K562 (cell line): Measurements from ENCODE around the gene LRRC26. TPM values are rescaled to one million over a fixed set of nuclear protein-coding genes. Genes with fewer than 3 reads are reported as not detected.

Experiments
- ATAC-seq: fragments of 200-7000 bp; cut with Tn5 transposase; 3 replicates; pipeline ENCODE4 v1.9.1; 2020; ENCODE audit warnings: moderate library complexity
- BruUV-seq: library from RNA; stranded (reverse); fragments of 400-500 nt; replicated peaks from 2 replicates; lab custom pipeline; 2021; lab: Mats Ljungman, UMichigan
- CTCF ChIA-PET: fragments of 300-600 bp; formaldehyde crosslinking; extraction: SDS; loops from one replicate; lab custom pipeline; 2021; ENCODE audit warnings: low intra/inter-chr PET ratio; lab: Yijun Ruan, JAX
- POLR2A ChIA-PET: fragments of 300-600, 350-650 bp; sonication (Branson Sonifier 250); formaldehyde crosslinking; extraction: SDS; loops from one replicate; lab custom pipeline; 2021; ENCODE audit warnings: antibody characterized with exemption, inconsistent platforms; lab: Yijun Ruan, JAX
- DNase-seq, 4 experiments: peaks; one replicate each; pipeline versions ENCODE4 v3.0.0 to v3.0.0-alpha.2; 2011 to 2018; ENCODE audit warnings: low spot score in 3 of 4, mixed read lengths in 3 of 4; ENCODE audit errors: extremely low read depth in 1 of 4
- FAIRE-seq: peaks from 2 replicates; lab custom pipeline; 2011; peaks lifted over from hg19 to GRCh38; lab: Jason Lieb, UNC
- H2AFZ ChIP-seq: 2 replicates; pipeline ENCODE4 v1.6.0; 2011; ENCODE audit warnings: low read depth, low read length, control low read depth, inconsistent platforms
- H3K27ac ChIP-seq: fragments of 200-600 bp; 3 replicates; pipeline ENCODE4 v1.8.0; 2011; ENCODE audit warnings: low read depth, mild to moderate bottlenecking, control low read depth, inconsistent platforms, low read length, moderate library complexity, mixed read lengths; ENCODE audit errors: extremely low read depth
- H3K27me3 ChIP-seq, 2 experiments: fragments of 300-600 bp in 1 of 2; 2 replicates in 1 of 2; 3 replicates in 1 of 2; pipeline versions ENCODE4 v1.6.0 to v1.8.0; 2011; ENCODE audit warnings: inconsistent platforms in 2 of 2, low read length in 2 of 2, mild to moderate bottlenecking in 1 of 2, mixed read lengths in 1 of 2, moderate library complexity in 1 of 2; ENCODE audit not compliant: control insufficient read depth in 2 of 2, insufficient read depth in 2 of 2
- H3K36me3 ChIP-seq: fragments of 300-600 bp; 3 replicates; pipeline ENCODE4 v1.8.0; 2011; ENCODE audit warnings: mild to moderate bottlenecking, low read length, inconsistent platforms; ENCODE audit not compliant: control insufficient read depth, insufficient read depth
- H3K4me1 ChIP-seq, 2 experiments: fragments of 200-600 bp in 1 of 2; replicated peaks in 1 of 2; 2 replicates in 1 of 2; 3 replicates in 1 of 2; pipeline versions ENCODE4 v1.5.1 to v1.8.0; 2011; ENCODE audit warnings: inconsistent platforms in 2 of 2, low read length in 2 of 2, mild to moderate bottlenecking in 1 of 2, mixed read lengths in 1 of 2, moderate library complexity in 1 of 2; ENCODE audit not compliant: control insufficient read depth in 2 of 2, insufficient read depth in 2 of 2
- H3K4me2 ChIP-seq: 2 replicates; pipeline ENCODE4 v1.6.1; 2011; ENCODE audit warnings: low read length, control low read depth, inconsistent platforms, mixed read lengths; ENCODE audit not compliant: insufficient read depth
- H3K4me3 ChIP-seq: fragments of 200-600 bp; sonication (generic), shearing (Covaris generic); 2 replicates; pipeline ENCODE4 v1.5.1; 2016; ENCODE audit warnings: control low read depth, inconsistent platforms
- H3K79me2 ChIP-seq: fragments of 200-600 bp; 3 replicates; pipeline ENCODE4 v1.8.0; 2011; ENCODE audit warnings: low read length, inconsistent platforms; ENCODE audit not compliant: control insufficient read depth, insufficient read depth
- H3K9ac ChIP-seq, 2 experiments: 2 replicates each; pipeline versions ENCODE4 v1.6.0 to v1.6.1; 2011; ENCODE audit warnings: low read depth in 2 of 2, low read length in 2 of 2, control low read depth in 1 of 2, inconsistent platforms in 1 of 2, mild to moderate bottlenecking in 1 of 2, mixed read lengths in 1 of 2; ENCODE audit not compliant: insufficient read depth in 1 of 2
- H3K9me1 ChIP-seq: one replicate; pipeline ENCODE4 v1.6.0; 2011; ENCODE audit warnings: inconsistent platforms, mild to moderate bottlenecking, low read length, moderate library complexity; ENCODE audit not compliant: control insufficient read depth, insufficient read depth
- H3K9me3 ChIP-seq: replicated peaks from 2 replicates; pipeline ENCODE4 v1.5.1; 2011; ENCODE audit warnings: low read depth, low read length, inconsistent platforms; ENCODE audit not compliant: control insufficient read depth, insufficient read depth
- H4K20me1 ChIP-seq: replicated peaks from 2 replicates; pipeline ENCODE4 v1.6.1; 2011; ENCODE audit warnings: low read length, inconsistent platforms, mixed read lengths; ENCODE audit not compliant: control insufficient read depth, insufficient read depth
- NRF1 ChIP-seq, 2 experiments: fragments of 450-650 bp; IDR thresholded peaks in 1 of 2; conservative IDR thresholded peaks in 1 of 2; 2 replicates each; pipeline ENCODE4 v1.6.1; 2014; ENCODE audit warnings: mild to moderate bottlenecking in 2 of 2
- PHF8 ChIP-seq: fragments of 200-600 bp; sonication (generic); IDR thresholded peaks from 2 replicates; pipeline ENCODE4 v1.6.1; 2012; ENCODE audit warnings: mixed run types, mild to moderate bottlenecking, inconsistent platforms, low read length, moderate library complexity, borderline replicate concordance
- PTBP1 ChIP-seq: fragments of 200-400 bp; formaldehyde crosslinking; IDR thresholded peaks from 2 replicates; pipeline ENCODE4 v1.6.1; 2017; ENCODE audit warnings: low read depth, low read length
- ZBTB33 ChIP-seq: sonication (generic); formaldehyde crosslinking; IDR thresholded peaks from 2 replicates; pipeline ENCODE4 v1.8.1; 2023; ENCODE audit warnings: mild to moderate bottlenecking, missing genetic modification reagents
- WGBS: fragments of 100-300 bp; shearing (Covaris generic); methylation state at CpG from one replicate; pipeline ENCODE4 v1.1.6; 2016; ENCODE audit warnings: low coverage, mixed read lengths; ENCODE audit not compliant: insufficient coverage; ENCODE audit errors: missing lambda C conversion rate; 5-methylcytosine and 5-hydroxymethylcytosine counted together
- in situ Hi-C: fragments of 300-500 bp; cut with MboI; formaldehyde crosslinking; loops from 4 replicates; pipeline ENCODE4 v1.15.0; 2018; ENCODE audit warnings: inconsistent platforms, mixed read lengths
- intact Hi-C: fragments of 100-400 bp; cut with micrococcal nuclease; formaldehyde crosslinking; loops from 2 replicates; pipeline ENCODE4 v1.14.2; 2022
- polyA plus RNA-seq, 8 experiments: library from polyadenylated mRNA; depleted of rRNA in 4 of 8; stranded (reverse) in 5 of 8; unstranded in 3 of 8; fragments of >200 nt; fragmentation: Nextera tagmentation in 2 of 8; fragmentation: Illumina TruSeq in 1 of 8; extraction: Ambion mirVana in 2 of 8; extraction: Trizol in 1 of 8; gene quantifications; 2 replicates each; pipeline versions ENCODE4 v1.2.1 to v1.2.3, GENCODE V29; 2011 to 2014; ENCODE audit warnings: inconsistent platforms in 1 of 8, missing spikeins in 1 of 8
- total RNA-seq, 7 experiments: library from RNA; depleted of rRNA in 6 of 7; stranded (reverse); fragments of >200 nt in 6 of 7; fragmentation: Illumina TruSeq in 2 of 7; extraction: Trizol in 2 of 7; gene quantifications; 2 replicates each; pipeline versions ENCODE4 v1.2.1 to v1.2.3, GENCODE V29; 2011 to 2021; ENCODE audit warnings: low replicate concordance in 1 of 7

The LRRC26 gene
- total and polyA plus RNA-seq, 9 of the 15 experiments (the other 6 are each of a cell fraction or from before 2014, with no cell fraction given): not detected

GRCh38 chr9:137163365-137163715 lies 6.5 kb downstream of the LRRC26 start:
- Histone ChIP-seq H3K4me2 (peak overlapping the region; percentile 63), H3K36me3 (no peaks in the 10 kb centered on the region), H3K79me2 (no peaks in the 10 kb centered on the region), H3K27ac (no peak overlapping the region), H3K4me1 (peaks cover 6 to 97% of the 10 kb centered on the region in 2 experiments; a peak in 4 of 5 replicates), H3K27me3 (peaks cover 19 to 29% of the 10 kb centered on the region in 2 experiments; a peak in 4 of 5 replicates), H2AFZ (peak overlapping the region; percentile 72), H3K4me3 (0 out of 2 replicates have a peak overlapping the region, but pooled peaks have one; percentile 10), H4K20me1 (peaks cover 5% of the 10 kb centered on the region; the same call in 1 of the 2 replicates), H3K9me1 (no peaks in the 10 kb centered on the region), H3K9ac (peak overlapping the region in 1 of 2 experiments; percentile 83; a peak in 2 of 4 replicates), H3K9me3 (no peaks in the 10 kb centered on the region)
- TF ChIP-seq PHF8: 0 out of 2 replicates have a peak, but pooled peaks have one; percentile 33
- peak; percentile 44 to 64; a peak in 2 of 4 replicates for TF ChIP-seq NRF1 (conservative IDR thresholded peaks at IDR 0.05 in 1 of 2, IDR thresholded peaks at IDR 0.05 in 1 of 2)
- no peak for TF ChIP-seq PTBP1
- 0 out of 2 replicates have a peak, but pooled peaks have one; percentile 20 for TF ChIP-seq ZBTB33
- in situ Hi-C loops: no loop called here
- FAIRE-seq (no peak), ATAC-seq (peak; percentile 65), DNase-seq (peak; percentile 66 to 69 (median 68))
- intact Hi-C loops: no loop called here
- BruUV-seq: no TSS peak
- POLR2A ChIA-PET: interaction anchor here (0.8 to 1.0 kb wide), 2 partner anchors 9 to 14 kb away, joined by 3 to 4 read pairs; partner anchors contain the start of gene TMEM210
- WGBS: 36% methylated on average over 13 of the region's 26 CpGs
- CTCF ChIA-PET: no interaction called here
